Breast epithelium (tissue), 4 donors: ENCODE measurements around the gene CEP126. TPM values are rescaled to one million over a fixed set of nuclear protein-coding genes. Genes with fewer than 3 reads are reported as not detected.
A peak's percentile ranks its signal among the peaks of the same experiment; 100 is the strongest.

ENCODE experiments used
- DNase-seq, 2 donors: peaks; one replicate each; pipeline ENCODE4 v3.0.0-alpha.2; 2019; ENCODE audit warnings: low spot score in 2 of 2
- H3K27ac ChIP-seq, 2 donors: fragments of 200-600 bp; sonication (generic) in 1 of 2; one replicate each; pipeline ENCODE4 v1.5.1; 2016 to 2019; ENCODE audit warnings: mild to moderate bottlenecking in 1 of 2
- H3K27me3 ChIP-seq, 2 donors: fragments of 200-600 bp; sonication (generic) in 1 of 2; one replicate each; pipeline versions ENCODE4 v1.5.1 to v1.6.0; 2017 to 2019; ENCODE audit warnings: control low read depth in 1 of 2, mild to moderate bottlenecking in 1 of 2
- H3K36me3 ChIP-seq: fragments of 200-600 bp; one replicate; pipeline ENCODE4 v1.5.1; 2019
- H3K4me1 ChIP-seq, 2 donors: fragments of 200-600 bp; sonication (generic); one replicate each; pipeline ENCODE4 v1.5.1; 2016 to 2019; ENCODE audit warnings: control low read depth in 1 of 2
- H3K4me3 ChIP-seq, 3 donors: fragments of 200-600 bp; sonication (generic); 1 replicate in 2 of 3; 2 replicates in 1 of 3; pipeline ENCODE4 v1.5.1; 2016 to 2019; ENCODE audit warnings: mild to moderate bottlenecking in 3 of 3, moderate library complexity in 2 of 3
- H3K9me3 ChIP-seq, 2 donors: fragments of 200-600 bp; sonication (generic) in 1 of 2; one replicate each; pipeline ENCODE4 v1.5.1; 2016 to 2019; ENCODE audit warnings: control low read depth in 1 of 2
- POLR2A ChIP-seq: fragments of 450-650 bp; IDR thresholded peaks from one replicate; pipeline ENCODE4 v1.6.1; 2016; ENCODE audit warnings: antibody characterized with exemption, mild to moderate bottlenecking, moderate library complexity
- POLR2AphosphoS5 ChIP-seq, 3 donors: sonication (generic); formaldehyde crosslinking; IDR thresholded peaks; one replicate each; pipeline ENCODE4 v1.6.1; 2017; ENCODE audit warnings: antibody characterized with exemption in 3 of 3
- intact Hi-C: fragments of 100-400 bp; cut with DNase I; formaldehyde crosslinking; loops from one replicate; pipeline ENCODE4 v1.15.1; 2023; ENCODE audit warnings: low total_unique reads
- total RNA-seq, 3 donors: library from RNA; depleted of rRNA; stranded (reverse); fragments of >200 nt; gene quantifications; one replicate each; pipeline ENCODE4 v1.1.0, GENCODE V29; 2016
- TF ChIP-seq, protein P1 (sequence below), 3 donors: fragments of 450-650 bp; IDR thresholded peaks; one replicate each; pipeline ENCODE4 v1.5.1; 2016 to 2017; ENCODE audit warnings: antibody characterized with exemption in 3 of 3, mild to moderate bottlenecking in 3 of 3, moderate library complexity in 3 of 3

Gene CEP126, protein sequence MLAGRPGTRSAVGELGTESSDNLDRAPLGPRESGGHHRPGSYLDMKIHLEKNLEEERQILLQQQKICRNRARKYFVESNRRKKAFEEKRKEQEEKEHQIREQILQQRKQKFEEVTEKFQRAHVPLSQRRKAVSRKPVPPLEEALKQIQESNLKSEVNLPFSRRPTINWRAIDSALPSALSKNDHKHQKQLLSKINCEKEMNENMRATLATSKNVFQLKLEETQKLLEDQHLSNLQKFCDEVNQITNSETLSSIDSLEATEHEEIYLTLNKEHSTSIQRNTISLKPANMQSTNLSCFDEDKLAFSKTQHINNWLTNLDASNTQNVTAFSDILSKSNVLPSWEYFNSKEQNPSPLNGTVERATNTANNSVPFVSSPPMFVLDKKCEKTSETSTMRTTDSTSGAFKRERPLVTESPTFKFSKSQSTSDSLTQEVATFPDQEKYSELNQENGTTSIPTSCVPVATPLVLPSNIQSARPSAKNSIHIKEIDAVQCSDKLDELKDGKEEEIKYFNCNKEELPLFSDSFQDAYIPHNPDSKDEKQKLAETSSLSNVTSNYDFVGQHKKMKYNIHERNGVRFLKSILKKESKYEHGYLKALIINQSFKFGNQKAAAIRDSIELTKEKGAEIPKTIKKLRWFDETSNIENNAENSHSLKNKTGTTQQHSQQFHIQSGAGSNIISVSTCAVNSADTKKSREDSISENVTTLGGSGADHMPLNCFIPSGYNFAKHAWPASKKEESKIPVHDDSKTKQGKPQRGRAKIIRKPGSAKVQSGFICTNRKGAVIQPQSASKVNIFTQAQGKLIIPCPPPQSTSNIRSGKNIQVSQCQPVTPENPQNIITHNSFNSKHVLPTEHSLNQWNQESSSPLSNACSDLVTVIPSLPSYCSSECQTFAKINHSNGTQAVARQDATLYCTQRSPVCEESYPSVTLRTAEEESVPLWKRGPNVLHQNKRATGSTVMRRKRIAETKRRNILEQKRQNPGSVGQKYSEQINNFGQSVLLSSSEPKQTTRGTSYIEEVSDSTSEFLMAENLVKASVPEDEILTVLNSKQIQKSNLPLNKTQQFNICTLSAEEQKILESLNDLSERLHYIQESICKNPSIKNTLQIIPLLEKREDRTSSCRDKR
- 10 to 100 TPM in 1 of 3 donors, 1 to 10 TPM in 2; 6.9 to 14.7 (median 9.1) TPM for total RNA-seq

DNA sequence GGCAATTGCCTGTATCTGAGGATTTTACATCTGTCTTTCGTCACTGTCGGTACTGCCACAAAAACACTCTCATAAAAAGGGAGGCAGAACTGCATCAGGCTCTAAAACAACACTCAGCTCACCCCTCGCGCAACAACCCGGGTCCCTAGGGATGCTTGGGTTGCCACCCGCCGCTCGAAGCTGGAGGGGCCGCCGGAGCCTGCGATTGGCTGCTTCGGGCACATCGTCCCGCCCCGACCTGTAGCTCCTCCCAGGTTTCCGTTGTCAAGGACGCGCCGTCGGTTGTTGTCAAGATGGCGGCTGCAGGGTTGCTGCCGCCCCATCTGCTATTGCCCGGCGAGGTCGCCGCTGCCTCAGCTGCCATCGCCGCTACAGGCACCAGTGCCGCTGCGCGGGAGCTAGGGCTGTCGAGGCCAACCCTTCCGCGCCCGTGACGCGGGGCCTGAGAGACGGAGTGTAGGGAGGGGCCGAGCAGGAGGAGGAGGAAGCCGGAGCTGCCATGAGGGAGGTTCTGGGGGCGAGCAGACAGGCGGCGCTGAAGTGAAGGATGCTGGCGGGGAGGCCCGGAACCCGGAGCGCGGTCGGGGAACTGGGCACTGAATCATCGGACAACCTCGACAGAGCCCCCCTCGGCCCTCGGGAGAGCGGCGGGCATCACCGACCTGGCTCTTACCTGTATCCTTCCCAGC, at the start of gene CEP126:
CEP126 (plus strand) TSS at position 273 of the 689 bp plus-strand sequence; CDS start at position 548, 275 bp downstream.
- peak within 1 kb of the TSS; percentile 55 to 85 (median 72) for H3K4me3 ChIP-seq
- H3K27ac ChIP-seq, result peak within 1 kb of the TSS; percentile 92 to 94
- H3K36me3 ChIP-seq, result no peaks in the 10 kb centered on the region
- no peaks in the 10 kb centered on the region for H3K4me1 ChIP-seq
- intact Hi-C loops, result no loop called here
- peak; percentile 88 to 92 for DNase-seq
- peak; percentile 62 to 80 (median 77) for TF ChIP-seq POLR2AphosphoS5 (IDR thresholded peaks at IDR 0.05)
- TF ChIP-seq, protein P1, sequence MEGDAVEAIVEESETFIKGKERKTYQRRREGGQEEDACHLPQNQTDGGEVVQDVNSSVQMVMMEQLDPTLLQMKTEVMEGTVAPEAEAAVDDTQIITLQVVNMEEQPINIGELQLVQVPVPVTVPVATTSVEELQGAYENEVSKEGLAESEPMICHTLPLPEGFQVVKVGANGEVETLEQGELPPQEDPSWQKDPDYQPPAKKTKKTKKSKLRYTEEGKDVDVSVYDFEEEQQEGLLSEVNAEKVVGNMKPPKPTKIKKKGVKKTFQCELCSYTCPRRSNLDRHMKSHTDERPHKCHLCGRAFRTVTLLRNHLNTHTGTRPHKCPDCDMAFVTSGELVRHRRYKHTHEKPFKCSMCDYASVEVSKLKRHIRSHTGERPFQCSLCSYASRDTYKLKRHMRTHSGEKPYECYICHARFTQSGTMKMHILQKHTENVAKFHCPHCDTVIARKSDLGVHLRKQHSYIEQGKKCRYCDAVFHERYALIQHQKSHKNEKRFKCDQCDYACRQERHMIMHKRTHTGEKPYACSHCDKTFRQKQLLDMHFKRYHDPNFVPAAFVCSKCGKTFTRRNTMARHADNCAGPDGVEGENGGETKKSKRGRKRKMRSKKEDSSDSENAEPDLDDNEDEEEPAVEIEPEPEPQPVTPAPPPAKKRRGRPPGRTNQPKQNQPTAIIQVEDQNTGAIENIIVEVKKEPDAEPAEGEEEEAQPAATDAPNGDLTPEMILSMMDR (IDR thresholded peaks at IDR 0.05), result peak in 1 of 3 donors; percentile 32
- peak; percentile 34 for TF ChIP-seq POLR2A
- no peaks in the 10 kb centered on the region for H3K9me3 ChIP-seq
- H3K27me3 ChIP-seq, result no peaks in the 10 kb centered on the region

DNA sequence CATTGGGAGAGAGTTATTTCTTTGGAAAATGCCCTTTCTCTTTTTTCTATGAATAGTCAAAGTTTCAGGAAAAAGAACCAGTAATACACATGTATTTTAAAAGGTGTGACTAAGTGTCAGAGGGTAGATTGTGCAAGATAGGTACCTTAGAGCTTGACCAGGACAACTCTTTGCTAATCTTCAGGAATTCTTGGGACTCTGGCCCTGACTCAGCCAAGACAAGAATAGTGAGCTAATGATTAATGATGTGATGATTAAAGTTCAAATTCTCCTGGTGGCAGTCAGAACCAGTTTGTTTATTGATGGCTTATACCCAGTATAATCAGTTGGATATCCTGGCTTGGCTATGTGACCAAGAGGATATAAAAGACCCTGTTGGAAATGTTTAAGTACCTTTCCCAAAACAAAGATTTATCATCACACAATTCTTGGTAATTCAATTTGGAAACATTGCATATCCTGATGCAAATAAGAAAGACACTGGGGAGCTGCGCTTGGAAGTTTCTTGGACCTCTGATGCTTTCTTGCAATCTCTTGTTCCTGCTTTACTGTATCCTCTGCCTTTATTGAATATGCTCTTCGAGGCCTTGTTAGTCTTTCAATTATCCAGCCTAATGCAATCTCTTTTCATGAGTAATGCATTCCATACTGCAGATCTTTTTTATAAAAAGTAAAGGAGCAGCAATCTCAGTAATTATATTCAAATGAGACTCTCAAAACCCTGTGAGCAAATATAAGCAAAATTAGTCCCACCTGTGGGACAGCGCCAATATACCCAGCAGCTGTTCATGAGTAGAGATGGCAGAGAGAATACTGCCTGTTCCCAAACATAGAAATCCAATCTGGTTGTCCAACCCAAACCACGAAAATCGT, 48.0 kb upstream of the CEP126 start:
- no peak overlapping the region for H3K4me3 ChIP-seq
- DNase-seq, result no peak
- no peaks in the 10 kb centered on the region for H3K4me1 ChIP-seq
- H3K27ac ChIP-seq, result no peak overlapping the region
- intact Hi-C loops, result loop anchor here (10.0 kb wide), 1 partner anchor 148 kb away; no protein-coding TSS in a partner anchor
- H3K36me3 ChIP-seq, result no peaks in the 10 kb centered on the region
- no peaks in the 10 kb centered on the region for H3K9me3 ChIP-seq
- H3K27me3 ChIP-seq, result no peaks in the 10 kb centered on the region
- TF ChIP-seq POLR2A, result no peak
- no peak for TF ChIP-seq POLR2AphosphoS5 (IDR thresholded peaks at IDR 0.05)
- TF ChIP-seq, protein P1 (IDR thresholded peaks at IDR 0.05), result no peak

DNA sequence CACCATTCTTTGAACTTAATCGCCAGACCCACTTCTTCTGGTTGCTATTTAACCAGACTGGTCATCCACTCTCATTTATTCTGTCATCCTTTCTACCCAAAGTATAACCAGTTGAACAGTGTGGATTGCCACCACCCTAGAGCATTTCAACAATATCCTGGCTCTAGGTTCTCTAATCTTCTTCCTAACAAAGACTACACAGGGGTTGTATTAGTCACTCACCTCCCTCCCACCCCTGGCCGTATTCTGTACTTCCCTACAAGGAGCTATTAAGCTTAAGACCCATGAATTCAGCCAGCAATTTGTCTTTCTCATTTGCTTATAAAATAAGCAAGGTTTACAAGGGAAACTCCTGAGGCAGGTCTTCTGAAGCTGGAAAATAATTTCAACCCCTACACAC, 46.9 kb upstream of the CEP126 start:
- H3K27ac ChIP-seq, result no peak overlapping the region
- no peaks in the 10 kb centered on the region for H3K9me3 ChIP-seq
- TF ChIP-seq POLR2A (no peak), POLR2AphosphoS5 (IDR thresholded peaks at IDR 0.05) (no peak)
- TF ChIP-seq, protein P1 (IDR thresholded peaks at IDR 0.05), result no peak
- H3K27me3 ChIP-seq, result no peaks in the 10 kb centered on the region
- intact Hi-C loops, result loop anchor here (10.0 kb wide), 1 partner anchor 147 kb away; no protein-coding TSS in a partner anchor
- no peaks in the 10 kb centered on the region for H3K4me1 ChIP-seq
- no peak overlapping the region for H3K4me3 ChIP-seq
- DNase-seq, result no peak
- H3K36me3 ChIP-seq, result no peaks in the 10 kb centered on the region

DNA sequence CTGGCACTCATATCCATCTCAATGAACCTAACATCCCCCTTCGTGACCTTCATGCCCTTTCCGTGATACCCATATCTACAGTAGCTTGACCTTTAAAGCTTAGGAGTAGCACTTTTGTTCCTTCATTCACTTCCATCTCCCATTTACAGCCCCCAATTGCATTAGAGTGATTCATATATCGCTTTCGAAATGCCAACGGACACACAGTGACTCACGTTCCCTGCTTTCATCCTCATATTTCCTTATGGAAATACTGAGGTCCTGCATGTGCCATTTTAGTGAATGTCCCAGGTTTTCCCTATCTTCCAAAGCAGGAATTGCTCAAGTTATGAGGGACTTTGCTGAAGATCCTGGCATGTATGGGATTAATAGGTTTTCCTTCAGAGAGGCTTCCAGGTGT, 44.3 kb upstream of the CEP126 start:
- TF ChIP-seq, protein P1 (IDR thresholded peaks at IDR 0.05), result no peak
- TF ChIP-seq POLR2A (no peak), POLR2AphosphoS5 (IDR thresholded peaks at IDR 0.05) (no peak)
- DNase-seq, result no peak
- Histone ChIP-seq H3K4me1 (no peaks in the 10 kb centered on the region), H3K27ac (no peak overlapping the region), H3K27me3 (no peaks in the 10 kb centered on the region), H3K9me3 (no peaks in the 10 kb centered on the region), H3K36me3 (no peaks in the 10 kb centered on the region), H3K4me3 (no peak overlapping the region)
- intact Hi-C loops, result no loop called here
